GM19467 (cell line): ENCODE results near the gene TMEM156.
"Not testable (repeated sequence)": the region's sequence is repeated elsewhere in the genome, so short reads cannot be mapped to it uniquely, and the experiment has no call there.

Experiments used
- ATAC-seq: cut with Tn5 transposase; IDR thresholded peaks from one replicate; pipeline ENCODE4 v1.9.1; 2021; ENCODE audit warnings: mild to moderate bottlenecking, moderate library complexity; ENCODE audit not compliant: unreplicated experiment

Gene TMEM156

DNA sequence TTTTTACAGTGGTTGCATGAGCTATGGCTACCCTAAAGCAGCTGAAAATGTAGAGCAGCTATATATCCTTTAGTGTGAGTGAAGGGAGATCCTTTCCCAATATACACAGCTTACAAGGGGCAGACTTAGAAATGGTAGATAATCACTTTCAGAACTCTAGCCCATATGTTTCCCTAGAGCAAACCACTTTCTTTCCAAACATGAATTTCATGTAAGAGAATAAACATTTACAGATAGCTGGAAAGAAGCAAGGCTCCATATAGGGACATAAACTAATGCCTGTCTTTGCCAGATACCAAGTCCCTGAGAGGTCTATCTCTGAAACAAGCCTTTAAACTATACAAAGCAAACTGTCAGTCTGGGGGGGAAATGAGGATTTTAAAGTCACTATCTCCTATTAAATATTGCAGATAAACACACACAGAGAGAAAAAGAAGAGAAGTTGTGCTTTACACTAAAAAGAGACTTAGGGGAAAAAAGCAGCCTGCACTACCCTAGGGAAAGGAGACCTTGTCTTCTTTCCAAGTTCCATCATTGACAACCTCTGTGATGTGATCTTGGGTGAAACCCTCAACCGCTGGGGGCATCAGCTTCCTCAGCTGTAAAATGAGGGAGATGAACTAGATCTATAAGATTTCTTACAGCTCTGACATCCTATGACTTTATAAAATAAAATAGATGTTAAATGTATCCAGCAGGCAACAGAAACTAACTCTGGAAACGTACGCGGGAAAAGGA lies 73.6 kb downstream of the TMEM156 start:
- ATAC-seq = peak; percentile 73

DNA sequence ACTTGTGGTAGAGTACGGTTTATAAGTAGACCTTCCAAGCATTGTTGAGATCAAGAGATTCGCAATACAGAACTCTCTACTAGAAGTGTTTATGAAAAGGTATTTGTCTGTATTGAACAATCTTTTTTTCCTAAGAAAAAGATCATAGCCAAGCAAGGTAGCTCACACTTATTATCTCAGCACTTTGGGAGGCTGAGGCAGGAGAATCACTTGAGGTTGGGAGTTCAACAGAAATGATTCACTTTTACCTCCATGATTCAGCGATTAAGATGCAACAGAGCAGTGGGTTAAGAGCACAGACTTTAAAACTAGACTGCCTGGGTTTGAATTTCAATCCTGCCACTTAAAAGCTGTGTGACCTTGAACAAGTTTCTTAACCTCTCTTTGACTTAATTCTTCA lies 74.3 kb downstream of the TMEM156 start:
- ATAC-seq = no peak

DNA sequence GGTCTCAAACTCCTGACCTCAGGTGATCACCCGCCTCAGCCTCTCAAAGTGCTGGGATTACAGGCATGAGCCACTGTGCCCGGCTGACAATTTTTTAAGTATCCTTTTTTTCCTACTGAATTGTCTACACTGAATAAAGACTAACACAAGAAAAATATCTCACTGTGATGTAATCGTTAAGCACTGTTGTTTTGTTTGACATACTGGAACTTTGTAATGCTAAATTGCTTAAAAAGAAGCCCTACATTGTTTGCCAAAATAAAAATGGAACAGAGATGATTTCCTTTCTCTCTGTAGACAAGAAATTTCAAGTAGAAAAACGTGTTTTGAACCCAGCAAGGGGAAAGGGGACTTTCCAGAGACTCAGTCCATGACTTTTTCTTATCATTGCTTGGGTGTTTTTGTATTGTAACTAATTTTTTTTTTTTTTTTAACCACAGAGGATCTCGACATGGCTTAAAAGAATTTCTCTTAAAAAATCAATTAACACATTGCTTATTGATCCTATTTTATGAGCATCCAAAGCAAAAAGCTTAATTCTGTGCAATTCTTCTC lies 74.9 kb downstream of the TMEM156 start:
- ATAC-seq = no peak

DNA sequence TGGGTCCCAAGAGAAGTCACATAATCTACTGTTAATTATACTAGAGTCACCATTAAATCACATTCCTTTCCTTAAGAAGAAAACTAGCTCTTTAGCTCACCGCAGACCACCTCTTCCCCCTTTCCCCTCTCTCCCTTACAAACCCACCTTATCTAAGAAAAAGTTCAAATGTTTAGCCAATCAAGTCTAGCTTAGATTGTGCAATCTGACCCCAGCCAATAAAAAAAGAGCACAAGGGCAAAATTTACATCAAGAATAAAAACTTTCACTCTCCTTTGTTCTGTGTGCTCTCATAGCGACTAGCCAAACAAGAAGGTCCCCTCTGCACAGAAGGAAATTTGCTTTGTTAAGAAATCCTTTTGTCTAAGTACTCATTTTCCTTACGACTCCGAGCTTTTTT lies 76.3 kb downstream of the TMEM156 start:
- no peak for ATAC-seq

DNA sequence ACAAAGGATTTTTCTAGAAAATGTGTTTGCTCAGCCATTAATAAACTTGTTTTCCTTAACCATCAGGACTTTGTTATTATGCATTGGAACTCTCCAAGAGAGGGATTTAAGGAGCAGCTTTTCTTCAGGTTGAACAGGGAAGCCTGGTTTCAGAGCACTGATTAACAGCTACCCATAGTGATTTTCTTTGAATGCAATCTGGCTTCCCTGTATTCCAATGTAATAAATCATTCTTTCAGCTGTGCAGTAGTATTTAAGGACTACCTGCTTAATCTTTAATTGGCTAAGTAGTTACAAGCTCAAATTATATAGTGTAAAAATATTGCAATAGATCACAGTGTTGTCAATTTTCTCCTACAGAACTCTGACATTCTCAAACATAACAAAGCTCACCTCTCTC lies 77.5 kb downstream of the TMEM156 start:
- ATAC-seq = no peak

DNA sequence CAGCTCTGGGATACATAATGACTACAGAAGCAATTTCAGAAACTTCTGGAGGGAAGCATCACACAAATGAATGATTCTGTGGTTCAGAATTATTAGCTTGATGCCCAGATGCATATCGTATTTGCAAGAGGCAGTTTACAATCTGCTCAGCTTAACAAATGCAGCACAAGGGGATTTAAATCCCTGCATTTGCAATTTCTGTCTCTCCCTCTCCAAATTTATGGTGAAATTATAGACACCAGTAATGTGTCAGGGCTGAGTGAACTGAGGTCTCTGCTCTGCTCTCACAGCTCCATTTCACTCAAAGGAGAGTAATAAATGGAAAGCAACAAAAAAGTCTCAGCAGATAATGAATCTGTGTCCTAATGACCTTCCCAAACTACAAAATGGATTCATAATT lies 80.2 kb downstream of the TMEM156 start:
- no peak for ATAC-seq

DNA sequence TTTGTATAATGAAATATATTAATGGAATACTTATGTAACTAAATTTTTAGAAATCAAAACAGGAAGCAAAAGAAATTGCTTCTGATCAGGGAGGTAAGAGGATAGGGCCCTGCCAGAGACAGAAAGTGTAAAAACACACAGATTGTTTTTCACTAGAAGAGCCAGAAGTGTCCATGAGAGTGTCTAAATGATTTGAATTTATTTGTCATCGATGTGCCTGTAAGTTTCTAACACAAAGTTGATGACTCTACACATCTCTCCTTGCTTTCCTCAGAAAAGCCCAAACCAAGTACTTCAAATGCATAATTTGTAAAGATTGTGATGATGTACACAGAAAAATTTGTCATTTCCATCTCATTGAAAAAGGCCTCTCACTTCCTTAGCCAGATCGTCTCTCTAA lies 80.6 kb downstream of the TMEM156 start:
- ATAC-seq = no peak

DNA sequence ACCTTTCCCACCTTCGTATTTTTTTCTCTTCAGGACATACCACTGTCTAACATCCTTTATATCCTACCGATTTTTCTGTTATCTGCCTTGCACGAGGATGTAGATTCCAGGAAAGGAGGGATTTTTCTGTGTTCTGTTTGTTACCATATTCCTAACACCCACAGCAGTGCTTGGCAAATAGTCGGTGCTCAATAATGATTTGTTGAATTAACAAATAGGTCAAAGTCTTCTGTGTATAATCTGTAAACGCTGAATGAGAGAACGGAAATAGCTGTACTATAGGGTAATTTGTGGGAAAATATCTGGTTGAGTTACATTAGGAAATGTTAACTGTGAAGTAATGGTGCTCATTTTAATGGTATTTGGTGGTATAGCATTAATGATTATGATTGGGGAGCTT lies 81.5 kb downstream of the TMEM156 start:
- no peak for ATAC-seq

DNA sequence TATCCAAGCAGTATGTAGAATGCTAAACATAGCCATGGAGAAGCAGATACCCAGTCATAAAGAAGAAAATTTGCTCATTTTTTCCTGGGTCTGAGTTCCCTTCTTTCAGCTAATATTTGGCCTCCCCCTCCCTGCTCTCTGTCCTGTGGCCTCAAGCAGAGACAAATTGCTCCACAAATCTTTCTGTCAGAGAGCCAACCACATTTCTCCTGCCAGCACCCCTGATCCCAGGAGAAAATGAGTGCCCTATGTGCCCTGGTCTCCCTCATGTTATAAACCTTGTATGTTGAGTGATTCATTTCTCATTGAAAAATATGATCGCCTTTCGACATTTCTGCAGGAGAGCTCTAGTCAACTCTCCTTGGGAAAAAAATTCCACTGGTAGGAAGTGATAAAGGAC lies 82.0 kb downstream of the TMEM156 start:
- no peak for ATAC-seq

DNA sequence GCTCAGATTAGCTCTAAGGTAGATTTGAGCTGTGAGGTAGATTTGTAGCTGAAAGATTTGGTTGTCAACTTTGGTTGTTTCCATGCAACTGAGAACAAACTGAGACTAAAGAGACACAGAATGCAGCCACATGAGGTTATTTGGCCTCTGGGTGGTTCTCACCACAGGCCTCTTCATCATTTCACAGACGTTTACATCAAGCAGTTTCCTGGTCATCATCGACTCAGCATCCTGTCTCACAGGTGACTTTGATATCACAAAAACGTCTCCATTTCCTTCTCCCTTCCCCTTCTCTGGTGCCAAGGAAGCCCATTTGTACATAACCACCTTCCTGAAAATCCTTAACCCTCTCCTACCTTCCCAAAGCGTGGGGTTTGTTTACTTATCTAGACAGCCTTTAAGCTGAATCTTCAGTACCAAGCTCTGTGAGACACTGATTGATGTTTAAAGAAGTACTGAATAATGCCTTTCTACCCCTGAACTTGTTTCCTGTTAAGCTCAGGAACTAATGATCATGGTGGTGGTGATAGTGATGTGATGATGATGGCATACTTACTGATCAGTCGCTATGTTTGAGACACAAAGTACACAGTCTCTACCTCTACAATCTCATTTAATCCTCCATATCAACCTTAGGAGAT lies 82.7 kb downstream of the TMEM156 start:
- no peak for ATAC-seq

DNA sequence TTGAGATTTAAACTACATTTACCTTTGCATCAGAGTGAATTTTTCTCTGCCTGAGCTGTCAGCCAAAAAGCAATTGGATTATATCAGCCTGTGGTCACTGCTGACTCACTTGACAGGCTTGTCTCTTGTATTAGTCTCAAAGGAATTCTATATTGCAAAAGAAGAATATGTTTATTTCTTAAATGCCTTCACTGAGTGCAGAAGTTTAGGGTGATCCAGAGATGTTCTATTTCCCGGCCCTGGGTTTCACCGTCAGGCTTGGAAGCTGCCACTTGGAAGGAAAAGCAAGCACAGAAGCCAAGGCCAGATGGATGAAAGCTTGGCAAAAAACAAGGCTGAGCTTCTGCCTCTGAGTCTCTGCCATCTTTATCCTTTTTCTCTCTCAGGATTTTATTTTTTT lies 83.7 kb downstream of the TMEM156 start:
- no peak for ATAC-seq

DNA sequence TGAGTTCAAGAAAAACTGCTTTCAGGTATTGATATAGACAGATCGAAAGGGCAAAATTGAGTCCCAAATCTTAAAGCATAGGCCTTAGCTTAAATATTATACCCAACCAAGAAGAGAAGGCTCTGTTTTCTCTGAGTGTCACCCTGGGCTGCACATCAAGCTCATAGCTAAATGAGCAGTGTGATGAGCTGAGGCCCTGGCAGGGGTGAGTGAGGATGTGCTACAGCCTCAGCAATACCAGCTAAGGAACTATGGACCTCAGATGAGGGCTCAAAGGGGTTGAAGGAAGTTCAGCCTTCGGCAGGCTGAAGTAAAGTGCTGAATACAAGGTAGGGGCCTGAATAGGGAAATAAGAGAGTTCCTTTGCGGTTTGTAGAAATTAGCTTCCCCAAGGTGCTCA lies 85.3 kb downstream of the TMEM156 start:
- ATAC-seq = no peak

DNA sequence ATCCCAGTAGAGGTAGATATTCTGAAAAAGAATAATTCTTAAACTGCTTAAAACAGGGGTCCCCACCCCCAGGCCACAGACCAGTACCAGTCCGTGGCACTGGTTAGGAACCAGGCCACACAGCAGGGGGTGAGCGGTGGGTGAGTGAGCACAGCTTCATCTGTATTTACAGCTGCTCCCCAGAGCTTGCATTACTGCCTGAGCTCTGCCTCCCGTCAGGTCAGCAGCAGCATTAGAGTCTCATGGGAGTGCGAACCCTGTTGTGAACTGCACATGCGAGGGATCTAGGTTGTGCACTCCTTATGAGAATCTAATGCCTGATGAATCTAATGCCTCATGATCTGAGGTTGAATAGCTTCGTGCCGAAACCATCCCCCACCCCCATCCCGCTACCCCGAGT lies 87.8 kb downstream of the TMEM156 start:
- ATAC-seq = no peak

DNA sequence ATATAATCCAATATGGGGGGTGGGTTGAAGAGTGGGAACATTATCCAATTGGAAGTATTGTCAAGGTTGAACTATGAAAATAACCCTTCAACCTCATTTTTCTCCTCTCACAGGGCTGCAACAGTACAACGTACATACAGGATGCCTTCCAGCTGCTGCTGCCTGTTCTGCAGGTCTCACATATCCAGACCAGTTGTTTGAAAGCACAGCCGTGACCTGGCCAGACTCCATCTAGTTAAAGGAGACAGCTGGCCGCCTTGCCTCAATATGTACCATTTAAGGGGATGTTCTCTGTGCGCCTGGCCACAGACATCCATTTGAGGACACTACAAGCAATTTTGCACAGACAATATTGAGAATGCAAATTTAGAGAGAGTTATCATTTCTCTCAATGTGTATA lies 88.9 kb downstream of the TMEM156 start:
- no peak for ATAC-seq

DNA sequence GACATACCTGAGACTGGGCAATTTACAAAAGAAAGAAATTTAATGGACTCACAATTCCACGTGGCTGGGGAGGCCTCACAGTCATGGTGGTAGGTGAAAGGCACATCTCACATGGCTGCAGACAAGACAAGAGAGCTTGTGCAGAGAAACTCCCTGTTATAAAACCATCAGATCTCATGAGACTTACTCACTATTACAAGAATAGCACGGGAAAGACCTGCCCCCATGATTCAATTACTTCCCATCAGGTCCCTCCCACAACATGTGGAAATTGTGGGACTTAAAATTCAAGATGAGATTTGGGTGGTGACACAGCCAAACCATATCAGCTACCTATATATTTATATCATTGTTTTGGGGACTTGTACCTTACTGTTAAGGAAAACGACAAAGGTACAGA lies 90.3 kb downstream of the TMEM156 start:
- ATAC-seq = not testable (repeated sequence)

DNA sequence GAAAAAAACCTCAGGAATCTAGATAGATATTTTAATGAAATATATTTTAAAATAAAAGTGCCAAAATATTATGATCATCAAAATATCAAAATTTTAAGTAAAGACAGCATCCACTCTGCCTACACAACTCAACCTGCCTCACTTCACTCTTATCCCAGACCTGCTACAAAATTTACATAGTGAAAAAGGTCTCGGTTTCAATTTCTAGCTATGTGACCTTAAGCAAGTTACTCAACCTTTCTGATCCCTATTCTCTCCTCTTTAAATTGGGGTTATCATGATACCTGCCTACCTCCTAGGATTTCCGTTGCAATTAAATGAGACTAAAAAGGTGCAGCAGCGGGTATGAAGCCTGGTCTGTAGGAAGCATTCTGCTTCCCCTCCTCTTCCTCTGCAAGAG lies 91.7 kb downstream of the TMEM156 start:
- no peak for ATAC-seq

DNA sequence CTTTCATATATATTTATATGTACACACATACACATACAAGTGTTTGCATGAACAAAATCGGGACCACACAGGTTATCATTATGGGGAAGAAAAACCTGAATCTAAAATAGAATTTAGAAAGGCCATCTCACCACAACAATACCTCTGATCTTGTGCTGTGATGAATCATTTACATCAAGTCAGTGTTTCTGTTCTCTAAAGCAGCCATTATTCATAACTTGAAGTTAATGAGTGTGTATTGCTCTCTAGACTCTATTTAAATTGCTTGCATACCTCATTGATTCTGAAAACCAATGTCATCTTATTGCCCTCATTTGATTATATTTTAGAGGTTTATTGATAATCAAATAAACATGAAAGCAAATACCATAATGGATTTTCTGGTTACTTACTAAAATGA lies 93.0 kb downstream of the TMEM156 start:
- ATAC-seq = no peak

DNA sequence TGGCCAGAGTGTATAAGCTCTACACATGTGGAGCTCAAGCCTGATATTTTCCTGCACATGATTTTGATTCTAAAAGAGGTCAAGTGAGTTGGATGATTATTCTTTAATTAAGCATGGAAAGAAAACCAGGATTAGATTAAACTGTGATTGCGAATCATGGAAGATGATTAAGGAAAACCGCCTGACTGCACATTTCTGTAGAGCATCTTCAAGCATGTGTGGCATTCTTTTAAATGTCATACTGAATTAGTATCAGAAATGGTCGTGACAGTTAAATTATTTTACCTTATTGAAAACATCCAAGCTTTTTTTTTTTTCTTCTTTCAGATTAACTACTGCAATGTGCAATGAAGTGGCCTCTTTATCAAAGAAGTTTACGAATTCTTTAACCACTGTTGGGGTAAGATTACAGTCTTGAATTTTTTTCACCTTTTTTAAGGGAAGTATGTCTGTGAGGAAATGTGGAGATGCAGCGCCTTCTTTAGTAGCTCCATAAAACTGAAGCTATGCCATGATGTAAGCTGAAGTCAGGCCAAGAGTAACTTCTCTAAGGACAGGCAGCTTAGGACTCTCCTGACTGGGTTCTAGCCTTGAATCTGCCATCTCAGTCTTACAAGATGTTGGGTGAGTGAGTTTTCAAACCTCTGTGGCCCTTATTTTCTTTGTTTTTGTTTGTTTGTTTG lies 96.7 kb downstream of the TMEM156 start:
- ATAC-seq = no peak

DNA sequence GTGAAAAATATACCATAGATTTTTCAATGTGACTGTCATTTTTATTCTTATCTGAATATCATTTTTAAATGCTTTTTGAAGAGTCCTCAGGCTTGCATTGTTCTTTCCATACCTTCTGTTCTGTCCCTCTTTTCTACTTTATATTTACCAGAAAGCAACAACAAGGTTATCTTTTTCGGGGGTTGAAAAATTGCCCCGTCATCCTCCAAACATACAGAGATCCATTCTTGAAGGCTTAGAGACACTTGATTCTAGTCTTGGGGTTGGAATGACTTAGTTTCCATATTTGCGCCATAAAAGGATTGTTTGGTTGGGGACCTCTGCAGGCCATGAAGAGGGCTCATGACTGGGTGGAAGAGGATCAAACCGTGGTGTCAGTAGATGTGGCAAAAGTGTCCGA lies 101.1 kb downstream of the TMEM156 start:
- no peak for ATAC-seq

DNA sequence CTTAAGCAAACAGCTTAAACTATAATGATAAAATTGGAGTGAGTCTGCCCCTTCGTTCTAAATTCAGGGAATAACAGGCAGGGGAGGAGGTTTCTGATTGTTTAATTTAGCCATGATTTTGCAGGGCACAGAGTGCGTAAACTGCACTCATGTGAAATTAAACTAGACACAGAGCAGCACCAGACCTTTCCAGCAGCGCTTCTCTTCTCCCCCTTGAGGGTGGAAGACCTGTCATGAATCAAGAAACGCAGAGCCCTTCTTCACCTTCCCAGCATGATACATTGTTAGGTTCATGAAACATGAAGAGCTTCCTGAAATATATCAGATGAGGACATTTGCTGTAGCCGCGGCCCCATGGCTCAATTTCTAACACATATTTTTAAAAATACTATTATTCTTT lies 101.5 kb downstream of the TMEM156 start:
- ATAC-seq = no peak

DNA sequence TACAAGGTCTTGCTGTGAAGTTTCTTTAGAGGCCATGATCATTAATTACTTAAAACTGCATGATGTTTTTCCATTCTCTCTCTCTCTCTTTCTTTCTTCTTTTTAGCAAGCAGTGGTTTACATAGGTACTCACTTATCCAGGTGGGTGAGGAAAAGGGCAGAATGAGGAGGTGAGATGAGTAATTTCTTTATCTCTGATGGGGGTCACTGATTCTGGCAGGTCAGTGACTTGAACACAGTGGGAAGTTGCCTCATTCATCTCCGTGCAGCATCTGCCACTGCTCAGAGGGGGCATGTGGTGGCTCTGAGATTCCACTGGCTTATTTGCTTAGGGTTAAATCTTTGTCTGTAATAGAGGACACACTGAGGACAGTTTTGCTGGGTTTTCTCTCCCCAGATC lies 102.0 kb downstream of the TMEM156 start:
- ATAC-seq = no peak

DNA sequence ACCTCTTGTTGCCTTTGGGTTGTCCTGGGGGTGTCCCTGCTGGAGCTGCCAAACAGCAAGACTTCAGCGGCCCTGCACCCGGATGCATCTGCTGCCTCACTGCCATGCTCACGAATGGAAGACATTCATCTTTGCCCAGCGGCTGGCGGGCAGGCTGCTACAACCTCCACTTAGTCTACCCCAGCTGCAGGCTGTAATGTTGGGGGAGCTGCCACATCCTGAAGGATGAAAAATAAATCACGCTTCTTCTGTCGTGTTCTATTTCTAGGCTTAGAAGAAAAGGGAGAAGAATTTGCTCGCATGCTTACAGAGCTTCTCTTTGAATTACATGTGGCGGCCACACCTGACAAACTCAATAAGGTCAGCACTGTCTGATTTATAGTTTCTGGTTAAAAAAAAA lies 103.2 kb downstream of the TMEM156 start:
- no peak for ATAC-seq
